Adrenal gland (tissue), 5 donors: ENCODE data around the gene SLC7A1.

Experiments used
- POLR2A ChIP-seq, 2 donors: fragments of 450-650 bp; IDR thresholded peaks; one replicate each; pipeline ENCODE4 v1.6.1; 2017; ENCODE audit warnings: antibody characterized with exemption in 2 of 2, mild to moderate bottlenecking in 2 of 2, moderate library complexity in 1 of 2
- TF ChIP-seq, protein P1 (sequence below), 6 experiments: fragments of 450-650 bp in 4 of 6; fragments of 200-600 bp in 2 of 6; sonication (generic) in 1 of 6; IDR thresholded peaks; 1 replicate in 5 of 6; 2 replicates in 1 of 6; pipeline versions ENCODE4 v1.5.1 to v1.8.0; 2016 to 2021; ENCODE audit warnings: antibody characterized with exemption in 6 of 6, mild to moderate bottlenecking in 2 of 6, moderate library complexity in 1 of 6
- donor health status: DM: no; HTN: no; CAD: no.

DNA sequence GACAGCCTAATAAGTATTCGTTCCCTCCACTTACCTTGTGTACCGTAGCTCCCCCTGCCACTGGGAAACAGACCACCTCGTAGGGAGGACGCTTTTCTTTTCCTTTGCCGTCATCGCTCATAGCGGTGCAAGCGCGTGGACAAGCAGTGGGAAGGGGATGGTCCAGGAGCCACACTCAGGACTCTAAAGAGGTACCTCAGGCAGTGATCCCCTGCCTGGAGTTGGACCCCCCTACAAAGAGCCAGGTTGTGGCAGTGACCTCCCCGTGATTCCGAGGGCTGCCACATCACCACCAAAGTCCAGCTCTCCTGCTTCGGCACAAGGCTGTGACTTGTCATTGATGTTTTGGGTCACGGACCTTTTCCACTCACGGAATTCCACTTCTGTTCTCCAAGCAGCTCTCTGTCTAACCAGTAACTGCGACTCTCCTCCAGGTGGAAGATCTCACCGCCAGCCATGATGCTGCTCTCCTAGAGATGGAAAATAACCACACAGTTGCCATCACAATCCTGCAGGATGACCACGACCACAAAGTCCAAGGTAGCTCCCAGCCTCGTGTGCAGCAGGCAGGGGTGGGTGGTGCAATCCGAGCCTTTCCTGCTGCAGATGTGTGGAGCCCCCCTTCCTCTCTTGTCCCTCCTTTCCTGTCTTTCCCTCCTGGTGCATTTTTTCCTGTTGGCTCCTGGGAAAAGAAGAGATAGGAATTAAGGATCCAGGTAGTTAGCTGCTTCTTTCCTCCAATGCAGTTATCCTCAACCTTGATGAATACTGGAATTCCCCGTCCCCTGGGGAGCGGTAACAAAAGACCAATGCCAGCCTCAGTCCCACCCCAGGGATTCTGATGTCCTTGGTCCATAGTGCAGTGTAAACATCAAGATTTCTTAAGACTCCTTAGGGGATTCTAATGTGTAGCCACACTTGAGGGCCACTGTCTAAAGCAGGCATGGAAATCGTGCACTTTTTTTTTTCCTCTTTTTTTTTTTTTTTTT is 107.7 kb downstream of the SLC7A1 start:
- TF ChIP-seq, protein P1, sequence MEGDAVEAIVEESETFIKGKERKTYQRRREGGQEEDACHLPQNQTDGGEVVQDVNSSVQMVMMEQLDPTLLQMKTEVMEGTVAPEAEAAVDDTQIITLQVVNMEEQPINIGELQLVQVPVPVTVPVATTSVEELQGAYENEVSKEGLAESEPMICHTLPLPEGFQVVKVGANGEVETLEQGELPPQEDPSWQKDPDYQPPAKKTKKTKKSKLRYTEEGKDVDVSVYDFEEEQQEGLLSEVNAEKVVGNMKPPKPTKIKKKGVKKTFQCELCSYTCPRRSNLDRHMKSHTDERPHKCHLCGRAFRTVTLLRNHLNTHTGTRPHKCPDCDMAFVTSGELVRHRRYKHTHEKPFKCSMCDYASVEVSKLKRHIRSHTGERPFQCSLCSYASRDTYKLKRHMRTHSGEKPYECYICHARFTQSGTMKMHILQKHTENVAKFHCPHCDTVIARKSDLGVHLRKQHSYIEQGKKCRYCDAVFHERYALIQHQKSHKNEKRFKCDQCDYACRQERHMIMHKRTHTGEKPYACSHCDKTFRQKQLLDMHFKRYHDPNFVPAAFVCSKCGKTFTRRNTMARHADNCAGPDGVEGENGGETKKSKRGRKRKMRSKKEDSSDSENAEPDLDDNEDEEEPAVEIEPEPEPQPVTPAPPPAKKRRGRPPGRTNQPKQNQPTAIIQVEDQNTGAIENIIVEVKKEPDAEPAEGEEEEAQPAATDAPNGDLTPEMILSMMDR (IDR thresholded peaks at IDR 0.05): no peak
- no peak for TF ChIP-seq POLR2A (IDR thresholded peaks at IDR 0.05)
